Measurements from ENCODE around the gene HSPA12B. TPM values are rescaled to one million over a fixed set of nuclear protein-coding genes. Genes with fewer than 3 reads are reported as not detected.

The HSPA12B gene
- total and polyA plus RNA-seq, 3 donors from 2014 or later, result 8.0 to 11.1 (median 10.7) TPM

DNA sequence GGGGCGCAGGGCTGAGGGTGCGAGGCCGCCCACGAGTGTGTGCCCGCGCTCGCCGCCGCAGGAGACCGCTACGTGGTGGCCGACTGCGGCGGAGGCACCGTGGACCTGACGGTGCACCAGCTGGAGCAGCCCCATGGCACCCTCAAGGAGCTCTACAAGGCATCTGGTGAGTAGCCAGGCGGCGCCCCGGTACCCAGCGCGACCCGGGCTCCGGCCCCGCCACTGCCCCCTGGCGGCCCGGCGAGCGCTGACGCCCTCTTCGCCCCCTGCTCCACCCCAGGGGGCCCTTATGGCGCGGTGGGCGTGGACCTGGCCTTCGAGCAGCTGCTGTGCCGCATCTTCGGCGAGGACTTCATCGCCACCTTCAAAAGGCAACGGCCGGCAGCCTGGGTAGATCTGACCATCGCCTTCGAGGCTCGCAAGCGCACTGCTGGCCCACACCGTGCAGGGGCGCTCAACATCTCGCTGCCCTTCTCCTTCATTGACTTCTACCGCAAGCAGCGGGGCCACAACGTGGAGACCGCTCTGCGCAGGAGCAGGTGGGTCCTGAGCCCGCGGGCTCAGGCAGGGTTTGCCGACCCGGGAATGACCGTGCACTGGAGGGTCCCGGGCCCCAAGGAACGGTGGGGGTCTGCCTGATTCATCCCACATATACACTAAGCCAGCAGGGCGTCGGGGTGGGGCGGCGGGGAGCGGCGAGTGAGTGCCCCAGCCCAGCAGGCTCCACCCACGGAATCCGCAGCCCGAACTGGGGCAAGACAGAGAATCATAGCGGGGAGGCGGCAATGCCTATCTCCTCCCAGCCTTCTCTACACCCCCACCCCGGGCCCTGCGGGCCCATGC is 17.4 kb downstream of the HSPA12B start:
- H3K4me1 ChIP-seq, result no peaks in the 10 kb centered on the region
- peak overlapping the region; percentile 9 to 37 for H3K4me3 ChIP-seq
- H3K36me3 ChIP-seq (ENCODE audit: low read depth, missing control alignments), result no peaks in the 10 kb centered on the region
- no peaks in the 10 kb centered on the region for H3K27me3 ChIP-seq
- DNase-seq, result peak; percentile 60
- H3K27ac ChIP-seq, result no peak overlapping the region
- TF ChIP-seq, protein P1, sequence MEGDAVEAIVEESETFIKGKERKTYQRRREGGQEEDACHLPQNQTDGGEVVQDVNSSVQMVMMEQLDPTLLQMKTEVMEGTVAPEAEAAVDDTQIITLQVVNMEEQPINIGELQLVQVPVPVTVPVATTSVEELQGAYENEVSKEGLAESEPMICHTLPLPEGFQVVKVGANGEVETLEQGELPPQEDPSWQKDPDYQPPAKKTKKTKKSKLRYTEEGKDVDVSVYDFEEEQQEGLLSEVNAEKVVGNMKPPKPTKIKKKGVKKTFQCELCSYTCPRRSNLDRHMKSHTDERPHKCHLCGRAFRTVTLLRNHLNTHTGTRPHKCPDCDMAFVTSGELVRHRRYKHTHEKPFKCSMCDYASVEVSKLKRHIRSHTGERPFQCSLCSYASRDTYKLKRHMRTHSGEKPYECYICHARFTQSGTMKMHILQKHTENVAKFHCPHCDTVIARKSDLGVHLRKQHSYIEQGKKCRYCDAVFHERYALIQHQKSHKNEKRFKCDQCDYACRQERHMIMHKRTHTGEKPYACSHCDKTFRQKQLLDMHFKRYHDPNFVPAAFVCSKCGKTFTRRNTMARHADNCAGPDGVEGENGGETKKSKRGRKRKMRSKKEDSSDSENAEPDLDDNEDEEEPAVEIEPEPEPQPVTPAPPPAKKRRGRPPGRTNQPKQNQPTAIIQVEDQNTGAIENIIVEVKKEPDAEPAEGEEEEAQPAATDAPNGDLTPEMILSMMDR (IDR thresholded peaks at IDR 0.05), result peak in 2 of 3 experiments; percentile 65 to 66
- no peak for TF ChIP-seq POLR2A (IDR thresholded peaks at IDR 0.05)
- H3K9me3 ChIP-seq, result no peaks in the 10 kb centered on the region
- 47 to 60% methylated on average over 1 to 51 of the region's 72 CpGs for WGBS, 2 donors
- intact Hi-C loops (cut with DNase I; ENCODE audit: low total_unique reads), result no loop called here

DNA sequence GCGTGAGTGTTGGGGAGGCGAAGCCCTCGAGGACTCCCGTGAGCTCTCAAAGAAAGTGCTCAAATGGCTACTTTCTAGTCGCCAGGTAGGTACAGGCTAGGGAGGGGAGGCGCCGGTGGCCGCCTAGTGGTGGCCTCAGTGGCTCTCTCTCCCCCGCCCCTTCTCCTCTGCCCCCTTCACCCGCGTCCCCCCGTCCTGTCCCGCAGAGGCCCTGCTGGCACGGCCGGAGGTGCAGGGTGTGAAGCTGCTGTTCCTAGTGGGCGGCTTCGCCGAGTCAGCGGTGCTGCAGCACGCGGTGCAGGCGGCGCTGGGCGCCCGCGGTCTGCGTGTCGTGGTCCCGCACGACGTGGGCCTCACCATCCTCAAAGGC is 18.8 kb downstream of the HSPA12B start:
- H3K27ac ChIP-seq, result no peak overlapping the region
- H3K9me3 ChIP-seq, result no peaks in the 10 kb centered on the region
- no peak for DNase-seq
- no peaks in the 10 kb centered on the region for H3K4me1 ChIP-seq
- no peaks in the 10 kb centered on the region for H3K27me3 ChIP-seq
- intact Hi-C loops (cut with DNase I; ENCODE audit: low total_unique reads), result no loop called here
- TF ChIP-seq POLR2A (IDR thresholded peaks at IDR 0.05), result no peak
- TF ChIP-seq, protein P1 (IDR thresholded peaks at IDR 0.05), result no peak
- H3K4me3 ChIP-seq, result peak overlapping the region; percentile 15 to 53
- 56 to 62% methylated on average over 5 to 15 of the region's 31 CpGs for WGBS, 2 donors
- H3K36me3 ChIP-seq (ENCODE audit: low read depth, missing control alignments), result no peaks in the 10 kb centered on the region

DNA sequence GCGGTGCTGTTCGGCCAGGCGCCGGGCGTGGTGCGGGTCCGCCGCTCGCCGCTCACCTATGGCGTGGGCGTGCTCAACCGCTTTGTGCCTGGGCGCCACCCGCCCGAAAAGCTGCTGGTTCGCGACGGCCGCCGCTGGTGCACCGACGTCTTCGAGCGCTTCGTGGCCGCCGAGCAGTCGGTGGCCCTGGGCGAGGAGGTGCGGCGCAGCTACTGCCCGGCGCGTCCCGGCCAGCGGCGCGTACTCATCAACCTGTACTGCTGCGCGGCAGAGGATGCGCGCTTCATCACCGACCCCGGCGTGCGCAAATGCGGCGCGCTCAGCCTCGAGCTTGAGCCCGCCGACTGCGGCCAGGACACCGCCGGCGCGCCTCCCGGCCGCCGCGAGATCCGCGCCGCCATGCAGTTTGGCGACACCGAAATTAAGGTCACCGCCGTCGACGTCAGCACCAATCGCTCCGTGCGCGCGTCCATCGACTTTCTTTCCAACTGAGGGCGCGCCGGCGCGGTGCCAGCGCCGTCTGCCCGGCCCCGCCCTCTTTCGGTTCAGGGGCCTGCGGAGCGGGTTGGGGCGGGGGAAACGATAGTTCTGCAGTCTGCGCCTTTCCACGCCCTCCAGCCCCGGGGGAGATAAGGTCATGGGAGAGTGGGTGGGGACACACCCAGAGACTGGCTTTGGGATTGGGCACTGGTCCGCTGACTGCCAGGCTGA is 19.3 kb downstream of the HSPA12B start:
- Histone ChIP-seq H3K9me3 (no peaks in the 10 kb centered on the region), H3K4me1 (no peaks in the 10 kb centered on the region), H3K36me3 (ENCODE audit: low read depth, missing control alignments) (no peaks in the 10 kb centered on the region), H3K27ac (no peak overlapping the region), H3K27me3 (no peaks in the 10 kb centered on the region), H3K4me3 (peak overlapping the region; percentile 15 to 53)
- 56 to 64% methylated on average over 51 to 83 of the region's 95 CpGs for WGBS, 2 donors
- no peak for TF ChIP-seq POLR2A (IDR thresholded peaks at IDR 0.05)
- TF ChIP-seq, protein P1 (IDR thresholded peaks at IDR 0.05), result no peak
- intact Hi-C loops (cut with DNase I; ENCODE audit: low total_unique reads), result no loop called here
- DNase-seq, result peak; percentile 57

DNA sequence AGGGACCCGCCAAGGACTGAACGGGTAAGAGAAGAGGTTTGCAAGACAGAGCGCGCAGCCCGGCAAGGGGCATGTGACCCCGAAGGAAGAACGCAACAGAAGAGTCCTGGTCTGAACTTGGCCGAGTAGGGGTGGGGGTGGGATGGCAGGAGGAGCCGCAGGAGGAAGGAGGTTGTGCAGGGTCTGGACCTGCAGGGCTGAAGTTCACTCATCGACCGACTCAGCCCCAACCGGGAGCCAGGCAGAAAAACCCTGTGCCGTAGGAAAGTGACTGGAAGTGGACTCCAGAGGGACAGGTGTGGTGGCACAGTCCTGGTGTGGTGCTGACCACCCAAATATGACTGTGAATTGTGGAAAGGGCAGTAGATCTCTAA is 19.9 kb downstream of the HSPA12B start:
- no peaks in the 10 kb centered on the region for H3K27me3 ChIP-seq
- H3K4me1 ChIP-seq, result no peaks in the 10 kb centered on the region
- WGBS, 2 donors, result 52 to 54% methylated on average over 13 of the region's 13 CpGs
- TF ChIP-seq, protein P1 (IDR thresholded peaks at IDR 0.05), result no peak
- no peak for TF ChIP-seq POLR2A (IDR thresholded peaks at IDR 0.05)
- peak overlapping the region; percentile 15 to 53 for H3K4me3 ChIP-seq
- no peak overlapping the region for H3K27ac ChIP-seq
- DNase-seq, result no peak
- no peaks in the 10 kb centered on the region for H3K36me3 ChIP-seq (ENCODE audit: low read depth, missing control alignments)
- H3K9me3 ChIP-seq, result no peaks in the 10 kb centered on the region
- intact Hi-C loops (cut with DNase I; ENCODE audit: low total_unique reads), result no loop called here

Data from testis (tissue), 3 donors.